ENCODE results near the gene PKIB. TPM values are rescaled to one million over a fixed set of nuclear protein-coding genes. Genes with fewer than 3 reads are reported as not detected.

Gene PKIB
- total RNA-seq, 1 donor from 2014 or later = 202 TPM

- no peak overlapping the region for H3K27ac Mint-ChIP-seq
- H3K27me3 Mint-ChIP-seq (ENCODE audit: insufficient read depth, low read depth) = no peaks in the 10 kb centered on the region
- TF ChIP-seq EZH2phosphoT487 (IDR thresholded peaks at IDR 0.05) (no peak), CTCF (IDR thresholded peaks at IDR 0.05) (no peak), EZH2 (IDR thresholded peaks at IDR 0.05) (no peak)
- no peaks in the 10 kb centered on the region for H3K4me1 ChIP-seq
- no peaks in the 10 kb centered on the region for H3K79me2 ChIP-seq (ENCODE audit: low read depth)
- no peaks in the 10 kb centered on the region for H3K27me3 ChIP-seq
- H3K36me3 ChIP-seq = no peaks in the 10 kb centered on the region
- no peak overlapping the region for H2AFZ ChIP-seq (replicated peaks)
- peak overlapping the region; percentile 9 for H3K27ac ChIP-seq
- no peak overlapping the region for H3K4me3 ChIP-seq
- no peaks in the 10 kb centered on the region for H4K20me1 ChIP-seq (ENCODE audit: low read depth)
- H3K9me3 ChIP-seq (ENCODE audit: low read depth) = no peaks in the 10 kb centered on the region
- H3K36me3 Mint-ChIP-seq = no peaks in the 10 kb centered on the region
- no peaks in the 10 kb centered on the region for H3K4me1 Mint-ChIP-seq
- no peak overlapping the region for H3K9ac ChIP-seq
- no peak for DNase-seq (ENCODE audit: low spot score)
- no peaks in the 10 kb centered on the region for H3K9me3 Mint-ChIP-seq
- no peak overlapping the region for H3K4me3 Mint-ChIP-seq
- no peak overlapping the region for H3K4me2 ChIP-seq
- H3F3A ChIP-seq (ENCODE audit: low read depth) = peaks cover 5% of the 10 kb centered on the region
Measured at GRCh38 chr6:122660296-122660695, 50.1 kb downstream of the PKIB start.

- Mint-ChIP-seq H3K4me3 (no peak overlapping the region), H3K36me3 (no peaks in the 10 kb centered on the region), H3K27me3 (ENCODE audit: insufficient read depth, low read depth) (no peaks in the 10 kb centered on the region), H3K9me3 (no peaks in the 10 kb centered on the region), H3K4me1 (no peaks in the 10 kb centered on the region), H3K27ac (no peak overlapping the region)
- TF ChIP-seq EZH2 (IDR thresholded peaks at IDR 0.05) (no peak), CTCF (IDR thresholded peaks at IDR 0.05) (no peak), EZH2phosphoT487 (IDR thresholded peaks at IDR 0.05) (no peak)
- Histone ChIP-seq H3K9ac (no peak overlapping the region), H2AFZ (replicated peaks) (no peak overlapping the region), H3K4me1 (no peaks in the 10 kb centered on the region), H3F3A (ENCODE audit: low read depth) (peaks cover 5% of the 10 kb centered on the region), H3K4me2 (no peak overlapping the region), H3K9me3 (ENCODE audit: low read depth) (no peaks in the 10 kb centered on the region), H4K20me1 (ENCODE audit: low read depth) (no peaks in the 10 kb centered on the region), H3K79me2 (ENCODE audit: low read depth) (no peaks in the 10 kb centered on the region), H3K27me3 (no peaks in the 10 kb centered on the region), H3K36me3 (no peaks in the 10 kb centered on the region), H3K4me3 (no peak overlapping the region), H3K27ac (no peak overlapping the region)
- DNase-seq (ENCODE audit: low spot score) = no peak
Measured at GRCh38 chr6:122663981-122664380, 53.8 kb downstream of the PKIB start.

- Mint-ChIP-seq H3K27me3 (ENCODE audit: insufficient read depth, low read depth) (no peaks in the 10 kb centered on the region), H3K4me3 (no peak overlapping the region), H3K27ac (no peak overlapping the region), H3K4me1 (no peaks in the 10 kb centered on the region), H3K9me3 (no peaks in the 10 kb centered on the region), H3K36me3 (no peaks in the 10 kb centered on the region)
- Histone ChIP-seq H4K20me1 (ENCODE audit: low read depth) (no peaks in the 10 kb centered on the region), H3K9me3 (ENCODE audit: low read depth) (no peaks in the 10 kb centered on the region), H3K4me3 (no peak overlapping the region), H3K27ac (no peak overlapping the region), H3K79me2 (ENCODE audit: low read depth) (no peaks in the 10 kb centered on the region), H3K4me2 (no peak overlapping the region), H2AFZ (replicated peaks) (no peak overlapping the region), H3K36me3 (no peaks in the 10 kb centered on the region), H3K27me3 (no peaks in the 10 kb centered on the region), H3F3A (ENCODE audit: low read depth) (no peaks in the 10 kb centered on the region), H3K9ac (no peak overlapping the region), H3K4me1 (no peaks in the 10 kb centered on the region)
- TF ChIP-seq EZH2 (IDR thresholded peaks at IDR 0.05) (no peak), CTCF (IDR thresholded peaks at IDR 0.05) (no peak), EZH2phosphoT487 (IDR thresholded peaks at IDR 0.05) (no peak)
- no peak for DNase-seq (ENCODE audit: low spot score)
Measured at GRCh38 chr6:122665929-122666328, 55.7 kb downstream of the PKIB start.

All from neural progenitor cell (in vitro differentiated cells).